HepG2 (cell line): ENCODE measurements around the gene CABP4. TPM values are rescaled to one million over a fixed set of nuclear protein-coding genes. Genes with fewer than 3 reads are reported as not detected.

Source experiments
- ATAC-seq: fragments of 200-7000 bp; cut with Tn5 transposase; 3 replicates; pipeline ENCODE4 v1.9.1; 2020; ENCODE audit warnings: mild to moderate bottlenecking, moderate library complexity
- BruUV-seq: library from RNA; stranded (reverse); fragments of 400-500 nt; replicated peaks from 2 replicates; lab custom pipeline; 2021; lab: Mats Ljungman, UMichigan
- CTCF ChIA-PET: fragments of 300-600 bp; formaldehyde crosslinking; extraction: SDS; loops from one replicate; lab custom pipeline; 2021; ENCODE audit warnings: low total read pairs, inconsistent platforms, low intra/inter-chr PET ratio; lab: Yijun Ruan, JAX
- POLR2A ChIA-PET: fragments of 350-600 bp; sonication (Branson Sonifier 250); formaldehyde crosslinking; loops from one replicate; lab custom pipeline; 2020; ENCODE audit warnings: antibody characterized with exemption, inconsistent platforms; lab: Yijun Ruan, JAX
- DNase-seq: peaks from one replicate; pipeline ENCODE4 v3.0.0-alpha.2; 2015; ENCODE audit warnings: low spot score
- FAIRE-seq: peaks from 3 replicates; lab custom pipeline; 2011; peaks lifted over from hg19 to GRCh38; lab: Jason Lieb, UNC
- H2AFZ ChIP-seq: one replicate; pipeline ENCODE4 v1.6.1; 2011; ENCODE audit warnings: low read length, inconsistent platforms
- H3K27ac ChIP-seq: fragments of 300-600 bp; 3 replicates; pipeline ENCODE4 v1.8.0; 2011; ENCODE audit warnings: mixed run types, mild to moderate bottlenecking, mixed read lengths, low read length, inconsistent platforms; ENCODE audit not compliant: insufficient read depth; ENCODE audit errors: extremely low read length
- H3K27me3 ChIP-seq, 2 experiments: fragments of 200-600 bp in 1 of 2; 2 replicates in 1 of 2; 3 replicates in 1 of 2; pipeline versions ENCODE4 v1.6.0 to v1.8.0; 2011; ENCODE audit warnings: low read length in 2 of 2, mild to moderate bottlenecking in 2 of 2, moderate library complexity in 2 of 2, inconsistent platforms in 1 of 2; ENCODE audit not compliant: insufficient read depth in 2 of 2, control insufficient read depth in 1 of 2
- H3K36me3 ChIP-seq, 2 experiments: fragments of 200-600 bp in 1 of 2; replicated peaks in 1 of 2; 2 replicates in 1 of 2; 3 replicates in 1 of 2; pipeline versions ENCODE4 v1.5.1 to v1.8.0; 2011; ENCODE audit warnings: low read length in 2 of 2, inconsistent platforms in 1 of 2; ENCODE audit not compliant: insufficient read depth in 2 of 2, control insufficient read depth in 1 of 2
- H3K4me1 ChIP-seq: 2 replicates; pipeline ENCODE4 v1.5.1; 2012; ENCODE audit warnings: low read length, inconsistent platforms; ENCODE audit not compliant: insufficient read depth
- H3K4me2 ChIP-seq: 2 replicates; pipeline ENCODE4 v1.6.0; 2011; ENCODE audit warnings: low read depth, low read length, inconsistent platforms
- H3K4me3 ChIP-seq, 3 experiments: fragments of 200-600 bp in 1 of 3; sonication (generic), shearing (Covaris generic) in 1 of 3; replicated peaks in 1 of 3; 2 replicates each; pipeline ENCODE4 v1.5.1; 2011 to 2016; ENCODE audit warnings: low read length in 3 of 3, inconsistent platforms in 2 of 3, low read depth in 2 of 3, mild to moderate bottlenecking in 2 of 3, control low read depth in 1 of 3, mixed read lengths in 1 of 3; ENCODE audit not compliant: insufficient read depth in 1 of 3
- H3K79me2 ChIP-seq: one replicate; pipeline ENCODE4 v1.6.1; 2011; ENCODE audit warnings: low read length, inconsistent platforms; ENCODE audit not compliant: insufficient read depth
- H3K9ac ChIP-seq: 2 replicates; pipeline ENCODE4 v1.6.0; 2011; ENCODE audit warnings: mild to moderate bottlenecking, low read depth, low read length, inconsistent platforms; ENCODE audit not compliant: insufficient read depth
- H3K9me3 ChIP-seq: 2 replicates; pipeline ENCODE4 v1.5.1; 2012; ENCODE audit warnings: mild to moderate bottlenecking, low read length
- H4K20me1 ChIP-seq: 2 replicates; pipeline ENCODE4 v1.6.0; 2011; ENCODE audit warnings: inconsistent platforms, mild to moderate bottlenecking, low read length, moderate library complexity; ENCODE audit not compliant: insufficient read depth
- HNRNPLL ChIP-seq: fragments of 200-400 bp; formaldehyde crosslinking; IDR thresholded peaks from 2 replicates; pipeline ENCODE4 v1.6.1; 2017; ENCODE audit warnings: mild to moderate bottlenecking, low read depth, low read length; ENCODE audit not compliant: poor library complexity, severe bottlenecking
- TAF15 ChIP-seq: fragments of 200-400 bp; formaldehyde crosslinking; IDR thresholded peaks from one replicate; pipeline ENCODE4 v1.6.1; 2018; ENCODE audit warnings: mild to moderate bottlenecking, low read depth, low read length; ENCODE audit not compliant: poor library complexity, severe bottlenecking
- TIGD3 ChIP-seq: sonication (generic); formaldehyde crosslinking; IDR thresholded peaks from 2 replicates; pipeline ENCODE4 v1.5.1; 2020; ENCODE audit warnings: mild to moderate bottlenecking, missing genetic modification reagents, borderline replicate concordance
- ZBTB38 ChIP-seq: sonication (generic); formaldehyde crosslinking; IDR thresholded peaks from 2 replicates; pipeline ENCODE4 v1.5.1; 2020; ENCODE audit warnings: mild to moderate bottlenecking, missing genetic modification reagents
- ZBTB7A ChIP-seq: sonication (generic); formaldehyde crosslinking; IDR thresholded peaks from 2 replicates; pipeline ENCODE4 v1.8.0; 2022; ENCODE audit warnings: mild to moderate bottlenecking, missing genetic modification reagents
- ZNF350 ChIP-seq: sonication (generic); formaldehyde crosslinking; IDR thresholded peaks from 2 replicates; pipeline ENCODE4 v1.4.0; 2020; ENCODE audit warnings: mild to moderate bottlenecking, low read depth, missing genetic modification reagents, borderline replicate concordance
- ZNF407 ChIP-seq: sonication (generic); formaldehyde crosslinking; IDR thresholded peaks from one replicate; pipeline ENCODE4 v1.5.1; 2020; ENCODE audit warnings: mild to moderate bottlenecking, missing genetic modification reagents; ENCODE audit errors: not compliant biosample characterization
- ZNF691 ChIP-seq: sonication (generic); formaldehyde crosslinking; IDR thresholded peaks from 2 replicates; pipeline ENCODE4 v1.4.0; 2020; ENCODE audit warnings: missing genetic modification reagents, low read depth, mild to moderate bottlenecking, borderline replicate concordance
- WGBS: methylation state at CpG from one replicate; pipeline ENCODE4 v1.1.6; 2017; ENCODE audit warnings: low lambda C conversion rate; 5-methylcytosine and 5-hydroxymethylcytosine counted together
- in situ Hi-C: cut with HindIII; loops from 2 replicates; pipeline ENCODE4 v1.10.0; 2017; ENCODE audit warnings: low pct_unique_long_range_greater_than_20kb; ENCODE audit not compliant: extremely low pct_ligation_motif_present
- intact Hi-C: fragments of 100-400 bp; cut with micrococcal nuclease; formaldehyde crosslinking; loops from one replicate; pipeline ENCODE4 v1.10.0; 2022; ENCODE audit not compliant: unreplicated experiment
- polyA plus RNA-seq, 8 experiments: library from polyadenylated mRNA; depleted of rRNA in 3 of 8; stranded (reverse) in 7 of 8; unstranded in 1 of 8; fragments of >200 nt; fragmentation: Illumina TruSeq in 4 of 8; extraction: Trizol in 4 of 8; gene quantifications; 2 replicates each; pipeline versions ENCODE4 v1.2.1 to v1.2.3, GENCODE V29; 2011 to 2016; ENCODE audit warnings: low read depth in 4 of 8, missing spikeins in 1 of 8, mixed read lengths in 1 of 8; ENCODE audit not compliant: insufficient read depth in 1 of 8
- total RNA-seq, 5 experiments: library from RNA; depleted of rRNA; stranded (reverse); fragments of >200 nt; fragmentation: Illumina TruSeq; extraction: Trizol; gene quantifications; 2 replicates each; pipeline ENCODE4 v1.2.3, GENCODE V29; 2016; ENCODE audit warnings: low read depth in 1 of 5

Gene CABP4
- total and polyA plus RNA-seq, 2 of the 13 experiments (the other 11 are each of a cell fraction or from before 2014, with no cell fraction given): not detected

- TF ChIP-seq ZNF407 (CRISPR knock-in tag): peak; percentile 50
Measured at GRCh38 chr11:67420147-67420645, 35.0 kb upstream of the CABP4 start (continued).

- peaks cover 69% of the 10 kb centered on the region for H3K4me1 ChIP-seq
- WGBS: under 1% methylated on average over 20 of the region's 97 CpGs
- H3K9me3 ChIP-seq: no peaks in the 10 kb centered on the region
- CTCF ChIA-PET: no interaction called here
- no TSS peak for BruUV-seq
- intact Hi-C loops (no loop called here), in situ Hi-C loops (no loop called here)
- POLR2A ChIA-PET: interaction anchor here (0.8 to 7.4 kb wide), 6 partner anchors 9 to 62 kb away, joined by 3 to 78 read pairs (median 6); partner anchors contain the start of genes AIP, PPP1CA and TBC1D10C
- FAIRE-seq: no peak
- peak; percentile 81 for DNase-seq
- H4K20me1 ChIP-seq: no peaks in the 10 kb centered on the region
- peak; percentile 80 for ATAC-seq
- H3K9ac ChIP-seq: peak overlapping the region; percentile 57
- no peaks in the 10 kb centered on the region for H3K36me3 ChIP-seq
- no peak overlapping the region for H3K27ac ChIP-seq
- H2AFZ ChIP-seq: no peak overlapping the region
- peaks cover 5 to 36% of the 10 kb centered on the region in 2 experiments; a peak in 4 of 5 replicates for H3K27me3 ChIP-seq
- H3K4me3 ChIP-seq: peak overlapping the region; percentile 30 to 70 (median 53); a peak in 5 of 6 replicates
- no peaks in the 10 kb centered on the region for H3K79me2 ChIP-seq
- peak overlapping the region; percentile 80 for H3K4me2 ChIP-seq
- TF ChIP-seq ZBTB38 (CRISPR knock-in tag) (0 out of 2 replicates have a peak, but pooled peaks have one; percentile 18), ZBTB7A (CRISPR knock-in tag) (no peak), ZNF691 (CRISPR knock-in tag) (no peak), TAF15 (no peak), ZNF350 (CRISPR knock-in tag) (no peak), TIGD3 (CRISPR knock-in tag) (no peak), HNRNPLL (peak; percentile 88)
Measured at GRCh38 chr11:67420646-67421429, 34.3 kb upstream of the CABP4 start.
